Activated T-helper 2 cell treated with anti-CD3 and anti-CD28 coated beads, Interferon-gamma antibody, Interleukin-2, Interleukin-4, amounts not matched to agents 10 μg/mL and 5 μg/mL and 100 μg/mL, durations not matched to agents 14 hours and 24 hours and 36 hours (primary cell): ENCODE measurements around the gene FANK1. TPM values are rescaled to one million over a fixed set of nuclear protein-coding genes. Genes with fewer than 3 reads are reported as not detected.
A peak's percentile ranks its signal among the peaks of the same experiment; 100 is the strongest.
"Not testable (repeated sequence)": the region's sequence is repeated elsewhere in the genome, so short reads cannot be mapped to it uniquely, and the experiment has no call there.

Experiments used
- DNase-seq: peaks from one replicate; pipeline ENCODE4 v3.0.0; 2021; ENCODE audit warnings: low spot score
- H3K27ac Mint-ChIP-seq: one replicate; pipeline ENCODE4 v1.8.0; 2021; ENCODE audit warnings: mixed read lengths
- H3K27me3 Mint-ChIP-seq: one replicate; pipeline ENCODE4 v1.8.0; 2021; ENCODE audit warnings: low read depth, mixed read lengths
- H3K36me3 Mint-ChIP-seq: one replicate; pipeline ENCODE4 v1.8.0; 2021; ENCODE audit warnings: low read depth, mixed read lengths
- H3K4me1 Mint-ChIP-seq: one replicate; pipeline ENCODE4 v1.8.0; 2021; ENCODE audit warnings: low read depth, mixed read lengths
- H3K4me3 Mint-ChIP-seq: one replicate; pipeline ENCODE4 v1.8.0; 2021; ENCODE audit warnings: low read depth, mild to moderate bottlenecking, moderate library complexity, mixed read lengths
- H3K9me3 Mint-ChIP-seq: one replicate; pipeline ENCODE4 v1.8.0; 2021; ENCODE audit warnings: mixed read lengths
- intact Hi-C: fragments of 100-400 bp; cut with micrococcal nuclease; formaldehyde crosslinking; loops from one replicate; pipeline ENCODE4 v1.15.1; 2023
- total RNA-seq: library from RNA; stranded (reverse); gene quantifications from 2 replicates; pipeline ENCODE4 v1.2.3, GENCODE V29; 2022

The FANK1 gene, protein sequence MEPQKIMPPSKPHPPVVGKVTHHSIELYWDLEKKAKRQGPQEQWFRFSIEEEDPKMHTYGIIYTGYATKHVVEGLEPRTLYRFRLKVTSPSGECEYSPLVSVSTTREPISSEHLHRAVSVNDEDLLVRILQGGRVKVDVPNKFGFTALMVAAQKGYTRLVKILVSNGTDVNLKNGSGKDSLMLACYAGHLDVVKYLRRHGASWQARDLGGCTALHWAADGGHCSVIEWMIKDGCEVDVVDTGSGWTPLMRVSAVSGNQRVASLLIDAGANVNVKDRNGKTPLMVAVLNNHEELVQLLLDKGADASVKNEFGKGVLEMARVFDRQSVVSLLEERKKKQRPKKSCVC
- 0.44 TPM in 1 of 2 replicates, not detected in the other for total RNA-seq

DNA sequence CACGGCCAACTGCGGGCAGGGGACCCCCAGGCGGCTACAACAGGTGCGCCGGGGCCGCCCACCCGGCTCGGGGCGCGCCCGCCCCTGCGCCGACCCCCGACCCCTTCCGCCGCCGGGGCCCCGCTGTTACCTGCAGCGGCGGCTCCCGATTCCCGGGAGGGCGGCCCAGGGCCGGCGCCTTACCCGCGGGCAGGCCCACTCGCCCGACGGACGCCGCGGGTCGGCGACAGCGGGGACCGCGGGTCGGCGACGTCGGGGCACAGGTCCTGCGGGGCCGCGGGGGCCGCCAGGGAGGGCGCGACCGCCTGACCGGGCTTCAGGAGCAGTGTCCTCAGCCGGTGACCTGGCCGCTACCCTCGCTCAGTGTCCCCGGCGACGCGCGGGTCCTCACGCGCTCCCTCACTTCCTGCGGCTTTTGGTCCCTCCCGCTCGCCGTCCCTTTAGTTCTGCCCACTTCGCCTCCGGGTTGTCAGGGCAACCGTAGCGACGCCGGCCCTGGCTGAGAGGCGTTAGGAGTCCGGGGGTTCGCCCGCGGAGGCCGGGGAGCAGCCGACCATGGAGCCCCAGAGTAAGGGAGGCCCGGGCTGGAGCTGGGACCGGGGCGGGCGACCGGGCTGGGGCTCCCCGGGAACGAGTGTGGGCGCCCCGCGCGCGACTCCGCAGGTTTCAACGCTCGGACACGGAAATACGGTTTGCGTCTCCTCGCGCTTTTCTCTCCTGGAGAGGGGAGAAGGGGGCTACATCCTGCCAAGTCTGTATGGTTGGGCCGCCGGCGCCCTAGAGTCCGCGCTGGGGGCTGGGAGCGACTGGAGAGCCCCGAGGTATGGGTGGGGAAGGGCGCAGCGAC, at the start of gene FANK1:
TSS of gene FANK1 (plus strand) at position 477 of the 847 bp plus-strand sequence. CDS start at position 556, 79 bp downstream.
- not testable (repeated sequence) for H3K9me3 Mint-ChIP-seq, H3K36me3 Mint-ChIP-seq
- intact Hi-C loops = loop anchor here (1.0 to 10.0 kb wide), 2 partner anchors 73 to 172 kb away; partner anchors contain the start of genes BCCIP and UROS
- peak; percentile 77 for DNase-seq
- H3K27me3 Mint-ChIP-seq = peaks cover 26% of the 10 kb centered on the region
- H3K4me1 Mint-ChIP-seq = peaks cover 17% of the 10 kb centered on the region
- H3K27ac Mint-ChIP-seq = peak within 1 kb of the TSS; percentile 78
- H3K4me3 Mint-ChIP-seq = peak within 1 kb of the TSS; percentile 89

DNA sequence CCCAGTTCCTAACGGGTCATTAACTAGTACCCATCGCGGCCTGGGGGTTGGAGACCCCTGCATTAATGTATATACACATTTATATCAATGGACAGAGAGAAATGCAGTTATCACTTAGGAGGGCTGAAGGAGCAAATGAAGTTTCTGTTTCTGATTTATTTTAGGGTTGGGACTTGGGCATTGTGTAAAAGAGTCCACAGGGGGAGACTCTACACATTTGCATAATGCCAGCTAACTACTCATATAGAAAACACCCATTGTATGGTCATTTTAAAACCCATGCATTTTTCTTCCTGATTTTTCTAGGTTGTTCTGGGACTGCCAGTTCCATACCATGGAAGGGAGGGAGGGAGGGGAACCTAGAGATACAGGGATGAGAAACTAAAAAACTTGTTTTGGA, 49.5 kb upstream of the FANK1 start:
- peaks cover 13% of the 10 kb centered on the region for H3K36me3 Mint-ChIP-seq
- no peak for DNase-seq
- H3K27me3 Mint-ChIP-seq = no peaks in the 10 kb centered on the region
- intact Hi-C loops = no loop called here
- no peak overlapping the region for H3K27ac Mint-ChIP-seq
- H3K4me3 Mint-ChIP-seq = no peak overlapping the region
- peaks cover 6% of the 10 kb centered on the region for H3K4me1 Mint-ChIP-seq
- H3K9me3 Mint-ChIP-seq = no peaks in the 10 kb centered on the region

DNA sequence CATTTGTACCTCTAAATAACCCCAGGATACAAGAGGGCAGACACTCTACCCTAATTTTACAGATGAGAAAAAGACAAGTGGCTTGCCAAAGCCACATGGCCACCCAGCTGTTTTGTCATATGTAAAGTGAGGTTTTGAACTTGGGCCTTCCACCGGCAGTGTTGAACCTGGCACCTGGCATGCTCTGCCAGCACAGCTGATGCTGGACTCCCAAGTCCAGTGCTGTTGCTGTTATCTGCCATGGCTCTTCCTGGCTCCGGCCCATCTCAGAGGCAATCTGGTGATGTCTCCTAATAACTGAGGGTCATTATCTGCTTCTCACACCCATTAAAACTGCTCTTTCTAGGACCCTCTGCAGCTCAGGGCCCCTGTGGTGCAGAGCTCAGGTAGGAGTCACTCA, 48.0 kb upstream of the FANK1 start:
- Mint-ChIP-seq H3K27ac (no peak overlapping the region), H3K27me3 (no peaks in the 10 kb centered on the region), H3K9me3 (no peaks in the 10 kb centered on the region), H3K36me3 (peaks cover 21% of the 10 kb centered on the region), H3K4me1 (peaks cover 6% of the 10 kb centered on the region), H3K4me3 (no peak overlapping the region)
- DNase-seq = no peak
- intact Hi-C loops = no loop called here

DNA sequence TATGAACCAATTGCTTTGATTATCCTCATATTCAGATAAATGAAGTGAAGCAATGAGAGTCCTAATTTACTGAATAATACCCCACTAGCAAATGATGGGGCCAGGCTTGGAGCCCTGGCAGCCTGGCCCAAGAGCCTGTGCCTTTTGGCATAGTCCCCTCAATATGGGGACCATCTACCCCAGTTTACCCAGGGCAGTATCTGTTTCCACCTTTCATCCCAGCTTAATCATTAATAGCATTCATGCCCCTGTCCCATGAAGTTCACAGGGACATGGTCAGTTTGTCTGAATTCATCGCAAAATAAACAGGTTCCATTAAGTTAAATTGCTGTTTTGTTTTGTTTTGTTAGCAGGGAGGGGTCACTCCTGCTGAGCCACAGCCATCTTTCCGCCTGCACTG, 47.5 kb upstream of the FANK1 start:
- DNase-seq = no peak
- Mint-ChIP-seq H3K4me3 (no peak overlapping the region), H3K36me3 (peaks cover 21% of the 10 kb centered on the region), H3K4me1 (peaks cover 6% of the 10 kb centered on the region), H3K27me3 (no peaks in the 10 kb centered on the region), H3K9me3 (no peaks in the 10 kb centered on the region), H3K27ac (no peak overlapping the region)
- intact Hi-C loops = no loop called here

DNA sequence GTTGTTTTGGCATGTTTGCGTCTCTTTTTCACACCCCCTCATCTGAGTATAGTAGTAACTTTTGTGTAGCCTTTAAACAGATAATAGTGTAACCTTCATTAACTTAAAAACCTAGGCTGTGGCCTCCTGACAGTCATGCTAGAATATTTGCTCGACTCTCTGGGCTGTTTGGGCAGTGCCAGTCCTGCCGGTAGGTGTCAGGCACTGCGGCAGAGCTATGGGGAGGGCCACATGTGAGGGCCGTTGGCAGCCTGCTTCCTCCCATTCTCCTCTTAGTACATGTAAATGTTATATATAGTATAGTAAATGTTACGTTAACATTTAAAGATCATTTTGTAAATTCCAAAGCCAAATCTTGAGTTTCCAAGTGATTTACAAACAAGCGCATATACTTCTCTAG, 46.9 kb upstream of the FANK1 start:
- Mint-ChIP-seq H3K27ac (no peak overlapping the region), H3K36me3 (peaks cover 21% of the 10 kb centered on the region)

DNA sequence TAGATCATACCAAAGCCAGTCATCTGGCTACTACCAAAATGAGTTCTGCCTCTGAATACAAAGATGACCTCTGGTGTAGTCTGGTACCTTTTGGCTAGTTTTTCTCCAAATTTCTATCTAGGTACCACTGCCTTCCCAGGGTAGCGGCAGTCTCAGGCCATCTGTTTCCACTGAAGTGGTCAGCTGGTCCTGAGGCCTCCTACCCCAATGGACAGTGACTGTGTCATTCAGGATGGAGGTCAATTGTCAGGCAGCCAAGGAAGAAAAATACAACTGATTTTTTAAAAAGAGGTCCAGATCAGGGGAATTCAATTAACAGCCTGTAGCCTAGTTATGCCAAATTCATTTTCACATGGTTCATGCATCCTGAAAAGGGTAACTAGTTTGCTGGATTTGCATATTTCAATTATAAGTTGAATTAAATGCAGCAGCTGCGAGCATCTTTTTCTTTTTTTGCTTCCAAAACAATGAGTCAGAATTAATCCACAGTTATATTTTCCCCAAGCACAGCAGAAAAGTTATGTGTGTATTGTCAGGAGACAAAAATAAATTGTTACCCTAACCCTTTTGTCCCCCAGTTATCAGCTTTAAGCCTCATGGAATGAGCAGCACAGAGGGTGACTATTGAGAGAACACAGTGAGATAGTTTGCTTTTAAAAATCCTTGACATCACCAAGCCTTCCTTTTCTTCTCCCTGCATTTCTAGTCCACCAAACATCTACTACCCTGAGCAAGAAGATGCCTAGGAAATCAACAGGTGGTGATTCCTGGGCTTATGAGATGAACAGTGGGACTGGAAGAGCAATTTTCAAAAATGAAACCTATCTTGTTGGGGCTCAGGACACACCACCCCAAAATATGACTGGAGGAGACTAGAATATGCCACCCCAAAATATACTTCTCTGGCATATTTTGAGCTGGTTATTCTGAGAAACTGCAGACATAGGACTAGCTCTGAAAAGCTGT, 45.3 kb upstream of the FANK1 start:
- peaks cover 21% of the 10 kb centered on the region for H3K36me3 Mint-ChIP-seq
- peaks cover 6% of the 10 kb centered on the region for H3K4me1 Mint-ChIP-seq
- H3K27ac Mint-ChIP-seq = no peak overlapping the region
- H3K9me3 Mint-ChIP-seq = no peaks in the 10 kb centered on the region
- intact Hi-C loops = no loop called here
- no peak overlapping the region for H3K4me3 Mint-ChIP-seq
- no peak for DNase-seq
- no peaks in the 10 kb centered on the region for H3K27me3 Mint-ChIP-seq

More for the DNA sequence above, 46.9 kb upstream of the FANK1 start:
- no peaks in the 10 kb centered on the region for H3K9me3 Mint-ChIP-seq
- intact Hi-C loops = no loop called here
- no peak for DNase-seq
- H3K4me3 Mint-ChIP-seq = no peak overlapping the region
- H3K27me3 Mint-ChIP-seq = no peaks in the 10 kb centered on the region
- peaks cover 6% of the 10 kb centered on the region for H3K4me1 Mint-ChIP-seq

DNA sequence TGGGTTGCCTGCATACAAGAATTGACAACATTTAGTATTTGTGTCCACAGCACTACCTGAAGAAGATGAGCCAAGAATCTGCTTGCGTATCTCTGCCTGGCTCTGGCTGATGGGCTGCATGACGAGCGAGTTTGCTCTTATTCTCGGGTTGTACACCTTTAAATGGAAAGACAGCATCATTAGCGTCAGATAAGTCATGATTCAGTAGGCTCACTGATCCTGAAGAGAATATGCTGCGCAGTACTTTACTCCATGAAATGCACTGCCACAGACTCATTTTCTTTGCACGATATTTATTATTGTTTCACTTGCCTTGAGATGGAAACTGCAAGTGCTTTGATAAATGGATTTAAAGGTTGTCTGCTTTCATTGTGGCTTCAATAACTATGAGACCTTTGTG, 43.9 kb upstream of the FANK1 start:
- Mint-ChIP-seq H3K27ac (no peak overlapping the region), H3K9me3 (no peaks in the 10 kb centered on the region), H3K27me3 (no peaks in the 10 kb centered on the region), H3K36me3 (peaks cover 21% of the 10 kb centered on the region), H3K4me3 (no peak overlapping the region), H3K4me1 (peaks cover 6% of the 10 kb centered on the region)
- intact Hi-C loops = no loop called here
- DNase-seq = no peak

DNA sequence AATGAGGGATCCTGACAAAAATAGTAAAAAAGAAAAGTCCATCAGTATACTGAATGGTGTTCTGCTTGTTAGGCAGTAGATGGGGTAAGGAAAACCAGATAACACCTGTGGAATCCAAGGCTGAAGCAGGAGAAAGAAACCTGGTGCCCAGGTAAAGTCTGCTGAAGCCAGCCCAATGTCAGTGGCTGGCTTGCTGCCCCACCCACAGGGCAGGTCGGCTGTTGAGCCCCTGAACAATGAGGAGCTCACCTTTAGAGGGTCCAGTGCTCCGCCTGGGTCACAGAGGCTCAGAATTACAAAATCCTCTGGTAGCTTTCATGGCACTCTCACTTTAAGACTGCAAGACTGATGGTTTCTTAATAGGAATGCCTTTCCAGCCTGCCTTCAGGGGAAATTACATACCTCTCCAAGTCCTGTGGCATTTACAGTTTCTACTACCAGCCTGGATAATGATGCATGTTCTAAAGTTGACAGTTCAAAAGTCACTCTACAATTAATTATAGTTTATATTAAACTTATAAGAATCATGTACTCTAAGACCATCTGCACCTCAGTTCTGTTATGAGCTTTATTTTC, 39.1 kb upstream of the FANK1 start:
- no peak for DNase-seq
- no peaks in the 10 kb centered on the region for H3K4me1 Mint-ChIP-seq
- H3K4me3 Mint-ChIP-seq = no peak overlapping the region
- H3K9me3 Mint-ChIP-seq = no peaks in the 10 kb centered on the region
- intact Hi-C loops = no loop called here
- H3K27me3 Mint-ChIP-seq = no peaks in the 10 kb centered on the region
- H3K36me3 Mint-ChIP-seq = peaks cover 6% of the 10 kb centered on the region
- no peak overlapping the region for H3K27ac Mint-ChIP-seq

DNA sequence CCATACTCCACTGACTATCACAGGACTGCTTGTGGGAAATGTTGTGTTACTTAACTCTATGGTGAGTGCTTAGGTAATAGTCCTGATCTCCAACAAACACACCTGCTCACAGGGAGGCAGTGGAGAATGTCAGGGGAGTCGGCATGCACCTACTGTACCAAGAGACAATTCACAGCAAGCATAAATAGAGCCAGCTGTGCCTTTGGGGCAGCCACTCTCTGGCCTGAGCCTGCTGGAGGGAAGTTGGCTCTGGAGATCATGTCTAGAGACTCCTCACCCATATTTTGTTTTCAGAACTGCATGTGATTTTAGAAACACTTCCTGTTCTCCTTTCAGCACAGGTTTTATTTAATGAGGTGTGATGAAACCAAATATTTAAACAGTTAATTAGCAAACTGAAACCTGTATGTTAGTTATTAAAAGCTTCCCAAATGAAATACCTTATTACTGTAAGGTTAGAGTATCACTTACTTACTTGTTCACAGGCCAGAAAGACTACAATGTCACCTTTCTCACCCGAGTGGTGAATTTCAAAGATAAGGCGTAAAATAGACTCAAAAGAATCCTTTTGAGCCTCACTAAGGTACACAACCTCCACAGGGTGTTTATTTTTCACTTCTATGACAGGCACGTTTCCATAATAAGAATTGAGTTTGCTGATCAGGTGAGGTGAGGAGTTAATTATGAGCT, 37.1 kb upstream of the FANK1 start:
- intact Hi-C loops = no loop called here
- Mint-ChIP-seq H3K4me1 (no peaks in the 10 kb centered on the region), H3K27ac (no peak overlapping the region), H3K27me3 (no peaks in the 10 kb centered on the region), H3K36me3 (no peaks in the 10 kb centered on the region), H3K4me3 (no peak overlapping the region), H3K9me3 (no peaks in the 10 kb centered on the region)
- DNase-seq = no peak

DNA sequence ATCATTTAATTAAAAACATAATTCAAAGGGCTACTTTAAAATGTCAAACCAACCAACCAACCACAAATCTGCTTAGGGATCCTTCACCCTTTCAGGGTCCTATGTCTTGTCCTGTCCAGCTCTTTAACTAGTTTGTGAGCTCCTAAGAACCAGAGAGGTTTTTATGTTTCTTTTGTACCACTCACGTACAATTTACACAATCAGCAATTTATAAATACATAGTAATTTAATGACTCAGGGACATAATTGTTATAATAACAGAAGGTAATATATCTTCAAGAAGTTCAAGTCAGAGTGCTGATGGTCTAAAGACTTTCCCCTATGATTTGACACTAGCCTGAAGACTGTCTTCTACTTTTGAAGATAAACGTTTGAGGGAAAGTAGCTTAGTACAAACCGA, 31.2 kb upstream of the FANK1 start:
- Mint-ChIP-seq H3K27me3 (no peaks in the 10 kb centered on the region), H3K4me3 (no peak overlapping the region)

DNA sequence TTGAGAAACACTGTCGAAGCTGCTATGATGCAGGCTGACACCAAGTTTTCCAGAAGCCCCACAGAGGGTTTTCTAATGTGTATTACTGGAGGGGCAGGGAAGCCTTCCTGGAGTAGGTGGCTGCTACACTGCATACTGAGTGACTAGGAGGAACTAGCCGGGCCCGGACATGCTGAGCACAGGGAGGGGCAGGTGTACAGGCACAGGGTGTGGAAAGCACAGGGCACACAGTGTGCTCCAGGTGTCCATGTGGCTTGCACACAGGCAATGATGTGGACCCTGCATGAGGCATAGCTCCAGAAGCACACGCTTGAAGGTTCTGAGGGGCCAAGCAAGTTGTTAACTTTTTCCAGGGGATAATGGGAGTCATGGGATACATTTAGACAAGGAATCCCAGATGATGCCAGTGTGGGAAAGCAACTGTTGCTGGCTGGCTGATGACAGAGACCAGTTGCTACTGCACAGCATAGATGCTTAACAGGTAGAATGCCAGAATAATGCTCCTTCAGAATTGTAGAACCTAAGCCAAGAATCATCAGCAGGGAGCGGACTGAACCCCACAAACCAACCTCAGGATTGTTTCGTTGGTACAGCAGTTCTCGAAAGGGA, 29.8 kb upstream of the FANK1 start:
- no peak overlapping the region for H3K27ac Mint-ChIP-seq
- no peak for DNase-seq

More for the DNA sequence above, 31.2 kb upstream of the FANK1 start:
- DNase-seq = no peak
- Mint-ChIP-seq H3K4me1 (no peaks in the 10 kb centered on the region), H3K27ac (no peak overlapping the region), H3K36me3 (no peaks in the 10 kb centered on the region), H3K9me3 (no peaks in the 10 kb centered on the region)
- intact Hi-C loops = no loop called here

More for the DNA sequence above, 29.8 kb upstream of the FANK1 start:
- intact Hi-C loops = no loop called here
- Mint-ChIP-seq H3K27me3 (no peaks in the 10 kb centered on the region), H3K36me3 (no peaks in the 10 kb centered on the region), H3K4me3 (no peak overlapping the region), H3K4me1 (no peaks in the 10 kb centered on the region), H3K9me3 (no peaks in the 10 kb centered on the region)
